A549 (cell line): ENCODE results near the gene VDAC2.

ENCODE experiments used
- CBX8 ChIP-seq: fragments of 200-600 bp; sonication (generic); IDR thresholded peaks from 2 replicates; pipeline ENCODE4 v1.6.1; 2016
- CTCF ChIP-seq: fragments of >200 bp; sonication (Bioruptor Twin); formaldehyde crosslinking; IDR thresholded peaks from 3 replicates; pipeline ENCODE4 v1.5.1; 2016
- HDAC2 ChIP-seq: fragments of 200-600 bp; sonication (generic); IDR thresholded peaks from 2 replicates; pipeline ENCODE4 v1.6.1; 2016
- JUN ChIP-seq, 2 experiments: fragments of >200 bp; sonication (Bioruptor Twin); formaldehyde crosslinking; IDR thresholded peaks; 2 replicates in 1 of 2; 3 replicates in 1 of 2; pipeline ENCODE4 v1.6.1; 2016 to 2017
- NR3C1 ChIP-seq: fragments of >200 bp; sonication (Bioruptor Twin); formaldehyde crosslinking; IDR thresholded peaks from 3 replicates; pipeline ENCODE4 v1.6.1; 2017
- POLR2AphosphoS2 ChIP-seq: conservative IDR thresholded peaks from 2 replicates; pipeline ENCODE4 v1.6.1; 2012; ENCODE audit warnings: low read length, improper control_type of control experiment, inconsistent platforms

- TF ChIP-seq CBX8 (no peak), CTCF (no peak), HDAC2 (no peak), JUN (IDR thresholded peaks at IDR 0.05) (no peak), POLR2AphosphoS2 (no peak), NR3C1 (no peak)
Measured at GRCh38 chr10:75229971-75230370, 19.4 kb downstream of the VDAC2 start.
